OCI-LY1 (cell line): ENCODE measurements around the gene NIPAL1.

Experiments
- EZH2 ChIP-seq: fragments of 200-600 bp; sonication (generic), shearing (Covaris generic); IDR thresholded peaks from 2 replicates; pipeline ENCODE4 v1.8.0; 2017; ENCODE audit warnings: borderline replicate concordance, mixed run types, mild to moderate bottlenecking, antibody characterized with exemption, low read length, moderate library complexity, mixed read lengths
- TF ChIP-seq, protein P1 (sequence below): fragments of 200-600 bp; sonication (generic), shearing (Covaris generic); IDR thresholded peaks from 2 replicates; pipeline ENCODE4 v1.5.1; 2017; ENCODE audit warnings: mild to moderate bottlenecking, antibody characterized with exemption, low read length, moderate library complexity, mixed read lengths

DNA sequence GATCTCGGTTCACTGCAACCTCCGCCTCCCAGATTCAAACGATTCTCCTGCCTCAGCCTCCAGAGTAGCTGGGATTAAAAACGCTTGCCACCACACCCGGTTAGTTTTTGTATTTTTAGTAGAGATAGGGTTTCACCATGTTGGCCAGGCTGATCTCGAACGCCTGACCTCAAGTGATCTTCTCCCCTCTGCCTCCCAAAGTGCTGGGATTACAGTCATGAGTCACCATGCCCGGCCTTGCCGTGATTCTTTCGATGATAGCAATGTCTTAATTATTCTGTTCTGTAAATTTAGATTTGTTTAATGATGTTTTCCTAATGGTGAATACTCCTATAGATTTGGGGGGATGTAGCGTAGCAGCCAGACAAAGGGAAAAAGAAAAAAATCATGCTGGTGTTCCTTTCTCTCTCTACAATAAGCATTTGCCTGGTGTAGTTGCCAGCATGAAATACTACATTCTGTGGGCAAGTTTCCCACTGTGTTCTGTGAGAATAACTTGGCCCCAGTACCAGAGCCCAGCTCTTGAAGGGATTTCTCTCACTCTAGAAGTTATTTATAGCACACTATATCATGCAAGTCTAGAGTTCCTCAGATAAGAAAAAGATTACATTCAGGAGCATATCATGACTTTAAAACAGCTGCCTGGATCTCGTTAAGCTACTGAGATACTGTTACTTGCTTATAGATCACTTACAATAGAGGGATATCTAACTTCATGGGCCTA, 15.4 kb downstream of the NIPAL1 start:
- TF ChIP-seq, protein P1, sequence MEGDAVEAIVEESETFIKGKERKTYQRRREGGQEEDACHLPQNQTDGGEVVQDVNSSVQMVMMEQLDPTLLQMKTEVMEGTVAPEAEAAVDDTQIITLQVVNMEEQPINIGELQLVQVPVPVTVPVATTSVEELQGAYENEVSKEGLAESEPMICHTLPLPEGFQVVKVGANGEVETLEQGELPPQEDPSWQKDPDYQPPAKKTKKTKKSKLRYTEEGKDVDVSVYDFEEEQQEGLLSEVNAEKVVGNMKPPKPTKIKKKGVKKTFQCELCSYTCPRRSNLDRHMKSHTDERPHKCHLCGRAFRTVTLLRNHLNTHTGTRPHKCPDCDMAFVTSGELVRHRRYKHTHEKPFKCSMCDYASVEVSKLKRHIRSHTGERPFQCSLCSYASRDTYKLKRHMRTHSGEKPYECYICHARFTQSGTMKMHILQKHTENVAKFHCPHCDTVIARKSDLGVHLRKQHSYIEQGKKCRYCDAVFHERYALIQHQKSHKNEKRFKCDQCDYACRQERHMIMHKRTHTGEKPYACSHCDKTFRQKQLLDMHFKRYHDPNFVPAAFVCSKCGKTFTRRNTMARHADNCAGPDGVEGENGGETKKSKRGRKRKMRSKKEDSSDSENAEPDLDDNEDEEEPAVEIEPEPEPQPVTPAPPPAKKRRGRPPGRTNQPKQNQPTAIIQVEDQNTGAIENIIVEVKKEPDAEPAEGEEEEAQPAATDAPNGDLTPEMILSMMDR = no peak
- no peak for TF ChIP-seq EZH2
